GM19328 (cell line): ENCODE results near the gene ACTL9.

ENCODE experiments used
- ATAC-seq: cut with Tn5 transposase; IDR thresholded peaks from one replicate; pipeline ENCODE4 v1.9.1; 2021; ENCODE audit warnings: mild to moderate bottlenecking, moderate library complexity; ENCODE audit not compliant: unreplicated experiment

Gene ACTL9

GRCh38 chr19:8648240-8648639, 50.4 kb downstream of the ACTL9 start:
- no peak for ATAC-seq
